Smooth muscle cell of bladder (primary cell): ENCODE data around the gene MYH11. TPM values are rescaled to one million over a fixed set of nuclear protein-coding genes. Genes with fewer than 3 reads are reported as not detected.

Experiments used
- total RNA-seq: library from RNA; depleted of rRNA; stranded (reverse); fragments of >200 nt; gene quantifications from 2 replicates; pipeline ENCODE4 v1.2.3, GENCODE V29; 2014

Gene MYH11
- total RNA-seq, result 0.09 and 0.14 TPM in 2 replicates

GRCh38 chr16:15856901-15857698, at the start of gene MYH11:
Gene MYH11 (minus strand): TSS chr16:15857028. CDS start chr16:15838252, 18,776 bp downstream.

DNA sequence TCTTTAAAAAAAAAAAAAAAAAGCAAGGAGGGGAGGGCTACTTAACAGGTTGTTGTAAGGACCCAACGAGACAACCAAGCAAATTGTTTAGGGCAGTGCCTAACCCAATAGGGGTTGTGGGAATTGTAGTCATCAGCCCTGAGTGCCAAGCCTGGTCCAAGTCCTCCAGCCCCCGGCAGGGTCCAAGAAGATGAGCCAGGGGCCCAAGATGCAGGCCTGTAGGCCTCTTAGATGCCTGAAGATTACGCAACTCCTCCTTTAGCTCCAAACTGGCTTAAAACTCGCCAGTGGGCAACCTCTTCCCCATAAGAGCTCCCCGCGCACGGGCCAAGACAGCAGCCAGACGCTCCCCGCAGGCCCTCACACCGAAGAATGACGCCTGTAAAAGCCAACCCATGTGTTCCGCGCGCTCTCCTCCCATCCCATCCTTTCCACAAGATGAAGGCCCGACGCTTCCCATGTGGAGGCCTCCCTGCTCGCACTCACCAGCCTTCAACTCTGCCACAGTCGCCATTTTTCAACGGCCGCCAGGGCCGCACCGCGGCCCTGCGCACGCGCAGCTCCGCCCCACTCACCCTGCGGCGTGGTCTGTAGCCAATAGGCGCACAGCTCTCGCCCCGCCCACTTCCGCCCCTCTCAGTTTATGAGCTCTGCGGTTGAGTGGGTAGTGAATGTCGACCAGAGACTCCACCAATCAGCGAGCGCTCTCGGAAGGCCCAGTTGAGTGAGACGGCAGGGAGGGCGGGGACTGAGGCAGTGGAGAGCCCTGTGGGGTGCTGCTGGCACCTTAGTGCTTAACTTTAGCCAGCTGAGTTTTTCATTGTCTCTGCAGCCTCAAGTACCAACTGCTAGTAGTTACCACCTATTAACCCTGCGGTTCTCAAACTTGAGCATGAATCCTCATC, 31.5 kb upstream of the MYH11 start, which contains the start of gene CEP20:
CEP20 (minus strand) TSS at position 532 of the 905 bp plus-strand sequence; CDS start at position 514, 18 bp downstream.

Other genes with a start within 250 kb of the MYH11 start
- gene MARF1, start 213.9 kb downstream of the MYH11 start, total RNA-seq, result 9.7 and 10.5 TPM in 2 replicates
- 17.4 and 18.9 TPM in 2 replicates for gene NDE1, start 206.8 kb downstream of the MYH11 start, total RNA-seq
- 42.7 and 49.6 TPM in 2 replicates for gene CEP20, start 31.6 kb upstream of the MYH11 start, total RNA-seq
- 39.0 and 76.2 TPM in 2 replicates for gene ABCC1, start 92.6 kb upstream of the MYH11 start, total RNA-seq